ENCODE results near the gene SPATA2.

SPATA2 gene

GRCh38 chr20:49945306-49945700 is 30.0 kb upstream of the SPATA2 start:
- Histone ChIP-seq H3K27ac (ENCODE audit: low read depth, low read length) (no peak overlapping the region), H3K9me3 (ENCODE audit: control insufficient read depth, insufficient read depth, low read length) (no peaks in the 10 kb centered on the region), H3K4me3 (ENCODE audit: low read depth, low read length) (no peak overlapping the region), H3K9ac (ENCODE audit: low read depth, low read length) (no peak overlapping the region), H3K4me1 (ENCODE audit: control insufficient read depth, insufficient read depth, low read length) (no peaks in the 10 kb centered on the region), H3K27me3 (ENCODE audit: control insufficient read depth, insufficient read depth, low read length) (no peaks in the 10 kb centered on the region), H3K36me3 (ENCODE audit: control insufficient read depth, insufficient read depth, low read length) (peaks cover 84% of the 10 kb centered on the region)

- H3K36me3 ChIP-seq (ENCODE audit: control insufficient read depth, insufficient read depth, low read length) = peaks cover 70% of the 10 kb centered on the region
- H3K4me3 ChIP-seq (ENCODE audit: low read depth, low read length) = no peak overlapping the region
- no peak overlapping the region for H3K27ac ChIP-seq (ENCODE audit: low read depth, low read length)
- no peaks in the 10 kb centered on the region for H3K27me3 ChIP-seq (ENCODE audit: control insufficient read depth, insufficient read depth, low read length)
- no peak overlapping the region for H3K9ac ChIP-seq (ENCODE audit: low read depth, low read length)
- peaks cover 8% of the 10 kb centered on the region for H3K4me1 ChIP-seq (ENCODE audit: control insufficient read depth, insufficient read depth, low read length)
- H3K9me3 ChIP-seq (ENCODE audit: control insufficient read depth, insufficient read depth, low read length) = no peaks in the 10 kb centered on the region
These were observed 27.6 kb upstream of the SPATA2 start for GRCh38 chr20:49942942-49943341.

DNA sequence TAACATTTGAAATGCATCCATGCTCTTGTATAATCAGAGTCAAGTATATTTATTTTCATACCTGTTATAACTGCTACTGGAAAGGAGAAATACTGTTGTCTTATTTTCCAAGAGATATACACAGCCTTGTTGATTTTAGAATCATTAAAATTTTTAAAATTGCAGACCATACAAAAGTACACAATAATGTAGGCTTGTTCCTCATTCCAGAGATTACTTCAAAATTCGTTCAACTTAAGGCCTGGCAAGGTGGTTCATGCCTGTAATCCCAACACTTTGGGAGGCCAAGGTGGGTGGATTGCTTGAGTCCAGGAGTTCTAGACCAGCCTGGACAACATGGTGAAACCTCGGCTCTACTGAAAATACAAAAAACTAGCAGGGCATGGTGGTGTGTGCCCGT is 27.0 kb upstream of the SPATA2 start:
- Histone ChIP-seq H3K36me3 (ENCODE audit: control insufficient read depth, insufficient read depth, low read length) (peaks cover 67% of the 10 kb centered on the region), H3K4me1 (ENCODE audit: control insufficient read depth, insufficient read depth, low read length) (peaks cover 15% of the 10 kb centered on the region), H3K27ac (ENCODE audit: low read depth, low read length) (no peak overlapping the region), H3K4me3 (ENCODE audit: low read depth, low read length) (no peak overlapping the region), H3K9me3 (ENCODE audit: control insufficient read depth, insufficient read depth, low read length) (no peaks in the 10 kb centered on the region), H3K27me3 (ENCODE audit: control insufficient read depth, insufficient read depth, low read length) (no peaks in the 10 kb centered on the region), H3K9ac (ENCODE audit: low read depth, low read length) (no peak overlapping the region)

DNA sequence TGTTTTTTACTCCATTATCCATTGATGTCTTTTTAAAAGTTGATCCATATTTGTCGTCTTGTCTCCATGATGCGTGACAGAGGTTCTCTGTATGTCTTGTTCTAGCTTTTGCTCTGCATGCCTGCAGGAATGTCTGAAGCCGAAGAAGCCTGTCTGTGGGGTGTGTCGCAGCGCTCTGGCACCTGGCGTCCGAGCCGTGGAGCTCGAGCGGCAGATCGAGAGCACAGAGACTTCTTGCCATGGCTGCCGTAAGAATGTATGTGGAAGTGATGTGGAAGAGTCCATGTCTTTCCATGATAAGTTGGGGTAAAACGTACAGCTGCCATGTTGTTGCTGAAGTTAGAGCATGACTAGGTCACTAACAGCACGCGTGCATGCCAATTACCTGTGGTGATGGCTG is 26.1 kb upstream of the SPATA2 start:
- Histone ChIP-seq H3K4me3 (ENCODE audit: low read depth, low read length) (no peak overlapping the region), H3K9me3 (ENCODE audit: control insufficient read depth, insufficient read depth, low read length) (no peaks in the 10 kb centered on the region), H3K27me3 (ENCODE audit: control insufficient read depth, insufficient read depth, low read length) (no peaks in the 10 kb centered on the region), H3K9ac (ENCODE audit: low read depth, low read length) (no peak overlapping the region), H3K36me3 (ENCODE audit: control insufficient read depth, insufficient read depth, low read length) (peaks cover 62% of the 10 kb centered on the region), H3K4me1 (ENCODE audit: control insufficient read depth, insufficient read depth, low read length) (peaks cover 17% of the 10 kb centered on the region), H3K27ac (ENCODE audit: low read depth, low read length) (no peak overlapping the region)

GRCh38 chr20:49938173-49939163 is 23.1 kb upstream of the SPATA2 start:
- no peaks in the 10 kb centered on the region for H3K27me3 ChIP-seq (ENCODE audit: control insufficient read depth, insufficient read depth, low read length)
- H3K27ac ChIP-seq (ENCODE audit: low read depth, low read length) = no peak overlapping the region
- no peaks in the 10 kb centered on the region for H3K9me3 ChIP-seq (ENCODE audit: control insufficient read depth, insufficient read depth, low read length)
- H3K36me3 ChIP-seq (ENCODE audit: control insufficient read depth, insufficient read depth, low read length) = peaks cover 36% of the 10 kb centered on the region
- H3K9ac ChIP-seq (ENCODE audit: low read depth, low read length) = no peak overlapping the region; the same call in 1 of the 2 replicates
- peak overlapping the region; percentile 95 for H3K4me3 ChIP-seq (ENCODE audit: low read depth, low read length)
- peaks cover 17% of the 10 kb centered on the region for H3K4me1 ChIP-seq (ENCODE audit: control insufficient read depth, insufficient read depth, low read length)

- peaks cover 24% of the 10 kb centered on the region for H3K36me3 ChIP-seq (ENCODE audit: control insufficient read depth, insufficient read depth, low read length)
- H3K9me3 ChIP-seq (ENCODE audit: control insufficient read depth, insufficient read depth, low read length) = no peaks in the 10 kb centered on the region
- no peaks in the 10 kb centered on the region for H3K27me3 ChIP-seq (ENCODE audit: control insufficient read depth, insufficient read depth, low read length)
- peaks cover 17% of the 10 kb centered on the region for H3K4me1 ChIP-seq (ENCODE audit: control insufficient read depth, insufficient read depth, low read length)
- H3K27ac ChIP-seq (ENCODE audit: low read depth, low read length) = peak overlapping the region; percentile 58
- peak overlapping the region; percentile 95 for H3K4me3 ChIP-seq (ENCODE audit: low read depth, low read length)
- H3K9ac ChIP-seq (ENCODE audit: low read depth, low read length) = peak overlapping the region; percentile 81
These were observed 21.9 kb upstream of the SPATA2 start for GRCh38 chr20:49937027-49937929.

- Histone ChIP-seq H3K9ac (ENCODE audit: low read depth, low read length) (peak within 1 kb of the TSS; percentile 81), H3K9me3 (ENCODE audit: control insufficient read depth, insufficient read depth, low read length) (no peaks in the 10 kb centered on the region), H3K27ac (ENCODE audit: low read depth, low read length) (peak within 1 kb of the TSS; percentile 58), H3K4me3 (ENCODE audit: low read depth, low read length) (peak within 1 kb of the TSS; percentile 95), H3K4me1 (ENCODE audit: control insufficient read depth, insufficient read depth, low read length) (peaks cover 17% of the 10 kb centered on the region), H3K36me3 (ENCODE audit: control insufficient read depth, insufficient read depth, low read length) (peaks cover 16% of the 10 kb centered on the region), H3K27me3 (ENCODE audit: control insufficient read depth, insufficient read depth, low read length) (no peaks in the 10 kb centered on the region)
These were observed 21.1 kb upstream of the SPATA2 start, which contains the start of gene RNF114 for GRCh38 chr20:49936153-49937026. Gene RNF114 (plus strand): TSS chr20:49936397. CDS start chr20:49936413, 16 bp downstream.

DNA sequence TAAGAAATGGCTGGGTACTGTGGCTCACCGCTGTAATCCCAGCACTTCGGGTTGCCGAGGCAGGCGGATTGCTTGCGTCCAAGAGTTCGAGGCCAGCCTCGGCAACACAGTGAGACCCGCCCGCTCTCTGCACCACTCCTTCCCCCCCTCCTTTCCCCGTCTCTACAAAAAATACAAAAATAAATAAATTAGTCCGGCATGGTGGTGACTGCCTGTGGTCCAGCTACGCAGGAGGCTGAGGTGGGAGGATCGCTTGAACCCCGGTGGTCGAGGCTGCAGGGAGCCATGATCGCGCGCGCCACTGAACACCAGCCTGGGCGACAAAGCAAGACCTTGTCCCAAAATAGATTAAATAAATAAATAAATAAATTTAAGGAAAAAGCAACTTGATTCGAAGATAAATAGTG is 20.4 kb upstream of the SPATA2 start:
- no peaks in the 10 kb centered on the region for H3K27me3 ChIP-seq (ENCODE audit: control insufficient read depth, insufficient read depth, low read length)
- H3K27ac ChIP-seq (ENCODE audit: low read depth, low read length) = no peak overlapping the region
- H3K9me3 ChIP-seq (ENCODE audit: control insufficient read depth, insufficient read depth, low read length) = no peaks in the 10 kb centered on the region
- H3K4me1 ChIP-seq (ENCODE audit: control insufficient read depth, insufficient read depth, low read length) = peaks cover 17% of the 10 kb centered on the region
- peaks cover 10% of the 10 kb centered on the region for H3K36me3 ChIP-seq (ENCODE audit: control insufficient read depth, insufficient read depth, low read length)
- peak overlapping the region; percentile 95 for H3K4me3 ChIP-seq (ENCODE audit: low read depth, low read length)
- no peak overlapping the region for H3K9ac ChIP-seq (ENCODE audit: low read depth, low read length)

DNA sequence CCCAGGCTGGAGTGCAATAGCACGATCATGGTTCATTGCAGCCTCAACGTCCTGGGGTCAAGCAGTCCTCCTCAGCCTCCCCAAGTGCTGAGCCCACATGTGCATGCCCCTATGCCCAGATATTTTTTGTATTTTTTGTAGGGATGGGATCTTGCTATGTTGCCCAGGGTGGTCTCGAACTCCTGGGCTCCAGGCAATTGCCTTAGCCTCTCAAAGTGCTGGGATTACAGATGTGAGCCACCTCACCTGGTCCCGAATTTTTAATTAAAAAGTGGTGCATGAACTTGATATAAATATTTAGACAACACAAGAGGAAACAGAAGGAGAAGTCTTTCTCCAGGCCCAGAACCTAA is 13.8 kb upstream of the SPATA2 start:
- H3K27ac ChIP-seq (ENCODE audit: low read depth, low read length) = no peak overlapping the region

DNA sequence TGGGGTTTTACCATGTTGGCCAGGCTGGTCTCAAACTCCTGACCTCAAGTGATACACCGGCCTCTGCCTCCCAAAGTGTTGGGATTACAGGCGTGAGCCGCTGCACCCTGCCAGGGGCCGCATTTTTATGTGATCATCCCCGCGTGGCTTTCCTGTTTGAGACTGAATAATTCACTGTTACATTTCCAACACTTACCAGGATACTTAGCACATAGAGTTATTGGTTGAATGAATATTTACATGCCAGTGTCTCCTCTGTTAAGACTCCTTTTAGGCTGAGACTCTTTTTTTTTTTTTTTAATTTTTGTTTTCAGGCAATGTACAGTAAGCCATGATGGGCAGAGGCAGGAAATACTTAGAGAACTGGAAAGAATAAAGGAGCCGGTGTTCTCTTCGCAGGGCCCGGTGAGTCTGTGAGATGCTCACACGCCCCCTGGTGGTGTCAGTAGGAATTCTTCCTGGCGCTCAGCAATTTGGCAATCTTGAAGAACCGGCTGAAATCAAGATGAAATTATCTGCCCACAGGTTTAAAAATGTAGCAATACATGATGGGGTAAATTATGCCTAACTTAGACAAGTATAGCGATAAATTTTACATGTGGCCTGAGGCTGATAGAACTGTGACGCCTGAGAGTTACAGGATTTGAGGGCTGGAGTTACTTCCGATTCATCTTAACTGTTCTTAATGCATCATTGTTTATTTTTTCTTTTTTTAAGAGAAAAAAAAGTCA is 13.2 kb upstream of the SPATA2 start:
- H3K27ac ChIP-seq (ENCODE audit: low read depth, low read length) = no peak overlapping the region
- no peaks in the 10 kb centered on the region for H3K9me3 ChIP-seq (ENCODE audit: control insufficient read depth, insufficient read depth, low read length)
- no peaks in the 10 kb centered on the region for H3K27me3 ChIP-seq (ENCODE audit: control insufficient read depth, insufficient read depth, low read length)
- H3K9ac ChIP-seq (ENCODE audit: low read depth, low read length) = no peak overlapping the region
- no peaks in the 10 kb centered on the region for H3K36me3 ChIP-seq (ENCODE audit: control insufficient read depth, insufficient read depth, low read length)
- H3K4me3 ChIP-seq (ENCODE audit: low read depth, low read length) = no peak overlapping the region
- H3K4me1 ChIP-seq (ENCODE audit: control insufficient read depth, insufficient read depth, low read length) = no peaks in the 10 kb centered on the region

More for the DNA sequence above, 13.8 kb upstream of the SPATA2 start:
- H3K9me3 ChIP-seq (ENCODE audit: control insufficient read depth, insufficient read depth, low read length) = no peaks in the 10 kb centered on the region
- no peaks in the 10 kb centered on the region for H3K4me1 ChIP-seq (ENCODE audit: control insufficient read depth, insufficient read depth, low read length)
- H3K4me3 ChIP-seq (ENCODE audit: low read depth, low read length) = no peak overlapping the region
- no peaks in the 10 kb centered on the region for H3K36me3 ChIP-seq (ENCODE audit: control insufficient read depth, insufficient read depth, low read length)
- H3K27me3 ChIP-seq (ENCODE audit: control insufficient read depth, insufficient read depth, low read length) = no peaks in the 10 kb centered on the region
- H3K9ac ChIP-seq (ENCODE audit: low read depth, low read length) = no peak overlapping the region
